GM18508 (cell line): ENCODE data around the gene TIMM23.

Source experiments
- ATAC-seq: cut with Tn5 transposase; IDR thresholded peaks from one replicate; pipeline ENCODE4 v1.9.1; 2021; ENCODE audit warnings: moderate number of reproducible peaks; ENCODE audit not compliant: insufficient read depth, unreplicated experiment

Gene TIMM23

GRCh38 chr10:46019569-46020343, 47.5 kb downstream of the TIMM23 start:
- ATAC-seq = no peak

GRCh38 chr10:46020344-46020657, 48.0 kb downstream of the TIMM23 start:
- ATAC-seq = no peak

- ATAC-seq = peak; percentile 63
These were observed 50.9 kb downstream of the TIMM23 start for GRCh38 chr10:46022978-46023702.

- ATAC-seq = no peak
These were observed 52.7 kb downstream of the TIMM23 start for GRCh38 chr10:46024948-46025347.

- ATAC-seq = no peak
These were observed 53.1 kb downstream of the TIMM23 start for GRCh38 chr10:46025406-46025805.

- no peak for ATAC-seq
These were observed 53.8 kb downstream of the TIMM23 start for GRCh38 chr10:46026106-46026505.

- ATAC-seq = peak; percentile 38
These were observed 56.5 kb downstream of the TIMM23 start for GRCh38 chr10:46028584-46029460.

GRCh38 chr10:46029461-46030030, 57.3 kb downstream of the TIMM23 start:
- ATAC-seq = no peak

- peak; percentile 92 for ATAC-seq
These were observed 58.0 kb downstream of the TIMM23 start, which contains the start of gene NCOA4 for GRCh38 chr10:46030091-46030937. TSS of gene NCOA4 (minus strand) at chr10:46030623. CDS start at chr10:46016680, 13,943 bp downstream.

- ATAC-seq = no peak
These were observed 59.6 kb downstream of the TIMM23 start for GRCh38 chr10:46031648-46032532.

- no peak for ATAC-seq
These were observed 61.3 kb downstream of the TIMM23 start for GRCh38 chr10:46033602-46034011.

- no peak for ATAC-seq
These were observed 63.9 kb downstream of the TIMM23 start for GRCh38 chr10:46035923-46036849.

GRCh38 chr10:46037107-46037825, 65.0 kb downstream of the TIMM23 start:
- ATAC-seq = no peak

GRCh38 chr10:46040004-46040403, 67.7 kb downstream of the TIMM23 start:
- ATAC-seq = no peak

GRCh38 chr10:46042527-46042926, 70.2 kb downstream of the TIMM23 start:
- ATAC-seq = no peak

- no peak for ATAC-seq
These were observed 74.0 kb downstream of the TIMM23 start, which contains the start of gene MSMB for GRCh38 chr10:46046261-46046660. TSS of gene MSMB (minus strand) at chr10:46046269. CDS start at chr10:46046237, 32 bp downstream.

GRCh38 chr10:46048152-46048551, 75.9 kb downstream of the TIMM23 start:
- ATAC-seq = no peak
